PFSK-1 (cell line): Measurements from ENCODE around the gene ROBO4.

Source experiments
- REST ChIP-seq, 2 experiments: IDR thresholded peaks; 2 replicates each; pipeline versions ENCODE4 v1.6.1 to v1.8.0; 2011 to 2012; ENCODE audit warnings: low read depth in 2 of 2, low read length in 2 of 2, control low read depth in 1 of 2, inconsistent platforms in 1 of 2, mild to moderate bottlenecking in 1 of 2, moderate library complexity in 1 of 2; ENCODE audit not compliant: insufficient read depth in 1 of 2
- SIN3A ChIP-seq: IDR thresholded peaks from 2 replicates; pipeline ENCODE4 v1.6.1; 2012; ENCODE audit warnings: mild to moderate bottlenecking, low read length, moderate library complexity, borderline replicate concordance; ENCODE audit not compliant: insufficient read depth
- TAF1 ChIP-seq: IDR thresholded peaks from 2 replicates; pipeline ENCODE4 v1.6.1; 2012; ENCODE audit warnings: low read length, control low read depth, borderline replicate concordance; ENCODE audit not compliant: insufficient read depth

- TF ChIP-seq REST (IDR thresholded peaks at IDR 0.05; ENCODE audit: insufficient read depth in 1 of 2, low read depth in 2 of 2, low read length in 2 of 2) (no peak), SIN3A (no peak), TAF1 (no peak)
Measured at GRCh38 chr11:124928942-124929665, 31.4 kb upstream of the ROBO4 start.
